ENCODE results near the gene EXOSC9.

GRCh38 chr4:121817701-121818100 is 16.6 kb downstream of the EXOSC9 start:
- TF ChIP-seq CTCF (IDR thresholded peaks at IDR 0.05) = no peak
- TF ChIP-seq TCF7L2 (IDR thresholded peaks at IDR 0.05; ENCODE audit: low read depth, low read length) = no peak
- no peak for TF ChIP-seq POLR2AphosphoS5 (IDR thresholded peaks at IDR 0.05; ENCODE audit: low read depth, low read length)

All from Panc1 (cell line).